Ishikawa (cell line): ENCODE data around the gene PPP1R16B.

Experiments used
- CEBPB ChIP-seq: IDR thresholded peaks from 2 replicates; pipeline ENCODE4 v1.6.1; 2012
- CREB1 ChIP-seq: IDR thresholded peaks from 2 replicates; pipeline ENCODE4 v1.6.1; 2012; ENCODE audit warnings: low read depth
- EGR1 ChIP-seq: IDR thresholded peaks from 2 replicates; pipeline ENCODE4 v1.6.1; 2012
- EP300 ChIP-seq: IDR thresholded peaks from 2 replicates; pipeline ENCODE4 v1.6.1; 2012; ENCODE audit warnings: borderline replicate concordance
- FOXM1 ChIP-seq: IDR thresholded peaks from 2 replicates; pipeline ENCODE4 v1.6.1; 2012; ENCODE audit warnings: low read depth, borderline replicate concordance
- MAX ChIP-seq: IDR thresholded peaks from 2 replicates; pipeline ENCODE4 v1.6.1; 2012
- NFIC ChIP-seq: IDR thresholded peaks from 2 replicates; pipeline ENCODE4 v1.6.1; 2012
- RAD21 ChIP-seq: IDR thresholded peaks from 2 replicates; pipeline ENCODE4 v1.6.1; 2012; ENCODE audit warnings: low read depth
- TAF1 ChIP-seq: IDR thresholded peaks from 2 replicates; pipeline ENCODE4 v1.6.1; 2012; ENCODE audit warnings: low read depth, mild to moderate bottlenecking
- TCF12 ChIP-seq: IDR thresholded peaks from 2 replicates; pipeline ENCODE4 v1.6.1; 2012; ENCODE audit warnings: low read depth
- TEAD4 ChIP-seq: IDR thresholded peaks from 2 replicates; pipeline ENCODE4 v1.6.1; 2012
- USF1 ChIP-seq: IDR thresholded peaks from 2 replicates; pipeline ENCODE4 v1.6.1; 2012
- YY1 ChIP-seq: IDR thresholded peaks from 2 replicates; pipeline ENCODE4 v1.6.1; 2012; ENCODE audit warnings: low read depth
- ZBTB7A ChIP-seq: IDR thresholded peaks from 2 replicates; pipeline ENCODE4 v1.6.1; 2012; ENCODE audit warnings: low read depth
- TF ChIP-seq, protein P1 (sequence below): IDR thresholded peaks from 2 replicates; pipeline ENCODE4 v1.6.1; 2012; ENCODE audit warnings: low read depth, mild to moderate bottlenecking

PPP1R16B gene

GRCh38 chr20:38776363-38776762, 29.1 kb upstream of the PPP1R16B start:
- TF ChIP-seq EGR1 (no peak), EP300 (no peak), YY1 (no peak), USF1 (no peak), MAX (no peak), TAF1 (no peak), FOXM1 (no peak), NFIC (no peak), CEBPB (no peak), TEAD4 (no peak), ZBTB7A (no peak), TCF12 (no peak), RAD21 (no peak), CREB1 (no peak)
- TF ChIP-seq, protein P1, sequence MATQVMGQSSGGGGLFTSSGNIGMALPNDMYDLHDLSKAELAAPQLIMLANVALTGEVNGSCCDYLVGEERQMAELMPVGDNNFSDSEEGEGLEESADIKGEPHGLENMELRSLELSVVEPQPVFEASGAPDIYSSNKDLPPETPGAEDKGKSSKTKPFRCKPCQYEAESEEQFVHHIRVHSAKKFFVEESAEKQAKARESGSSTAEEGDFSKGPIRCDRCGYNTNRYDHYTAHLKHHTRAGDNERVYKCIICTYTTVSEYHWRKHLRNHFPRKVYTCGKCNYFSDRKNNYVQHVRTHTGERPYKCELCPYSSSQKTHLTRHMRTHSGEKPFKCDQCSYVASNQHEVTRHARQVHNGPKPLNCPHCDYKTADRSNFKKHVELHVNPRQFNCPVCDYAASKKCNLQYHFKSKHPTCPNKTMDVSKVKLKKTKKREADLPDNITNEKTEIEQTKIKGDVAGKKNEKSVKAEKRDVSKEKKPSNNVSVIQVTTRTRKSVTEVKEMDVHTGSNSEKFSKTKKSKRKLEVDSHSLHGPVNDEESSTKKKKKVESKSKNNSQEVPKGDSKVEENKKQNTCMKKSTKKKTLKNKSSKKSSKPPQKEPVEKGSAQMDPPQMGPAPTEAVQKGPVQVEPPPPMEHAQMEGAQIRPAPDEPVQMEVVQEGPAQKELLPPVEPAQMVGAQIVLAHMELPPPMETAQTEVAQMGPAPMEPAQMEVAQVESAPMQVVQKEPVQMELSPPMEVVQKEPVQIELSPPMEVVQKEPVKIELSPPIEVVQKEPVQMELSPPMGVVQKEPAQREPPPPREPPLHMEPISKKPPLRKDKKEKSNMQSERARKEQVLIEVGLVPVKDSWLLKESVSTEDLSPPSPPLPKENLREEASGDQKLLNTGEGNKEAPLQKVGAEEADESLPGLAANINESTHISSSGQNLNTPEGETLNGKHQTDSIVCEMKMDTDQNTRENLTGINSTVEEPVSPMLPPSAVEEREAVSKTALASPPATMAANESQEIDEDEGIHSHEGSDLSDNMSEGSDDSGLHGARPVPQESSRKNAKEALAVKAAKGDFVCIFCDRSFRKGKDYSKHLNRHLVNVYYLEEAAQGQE: no peak

- TF ChIP-seq CREB1 (no peak), RAD21 (no peak), TEAD4 (peak; percentile 31; the same call in 1 of the 2 replicates), NFIC (no peak), YY1 (no peak), EP300 (no peak), FOXM1 (no peak)
Observed at GRCh38 chr20:38779247-38780097, 26.0 kb upstream of the PPP1R16B start.

GRCh38 chr20:38782275-38782674, 23.2 kb upstream of the PPP1R16B start:
- TF ChIP-seq USF1: no peak
- no peak for TF ChIP-seq TCF12
- no peak for TF ChIP-seq TEAD4
- no peak for TF ChIP-seq MAX
- TF ChIP-seq, protein P1: no peak
- TF ChIP-seq TAF1: no peak
- no peak for TF ChIP-seq CEBPB
- TF ChIP-seq EGR1: no peak
- no peak for TF ChIP-seq NFIC
- no peak for TF ChIP-seq RAD21
- no peak for TF ChIP-seq YY1

DNA sequence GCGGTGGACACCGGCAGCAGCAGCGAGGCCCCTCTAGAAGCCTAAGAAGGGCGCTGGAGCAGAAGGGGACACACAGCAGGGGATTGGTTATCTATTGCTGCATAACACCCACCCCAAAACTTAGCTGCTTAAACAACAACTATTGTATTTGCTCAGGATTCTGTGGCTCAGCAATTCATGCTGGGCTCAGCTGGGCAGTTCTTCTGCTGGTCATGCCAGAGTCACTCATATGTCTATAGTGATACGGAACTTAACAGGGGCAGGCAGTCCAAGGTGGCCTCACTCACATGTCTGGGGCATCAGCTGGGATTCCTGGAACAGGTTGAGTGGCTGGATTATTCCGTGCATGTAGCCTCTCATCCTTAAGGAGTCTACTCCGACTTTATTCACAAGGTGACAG, 17.6 kb upstream of the PPP1R16B start:
- TF ChIP-seq EGR1: no peak
- TF ChIP-seq, protein P1: no peak
- TF ChIP-seq CEBPB: no peak
- TF ChIP-seq EP300: no peak
- TF ChIP-seq RAD21: no peak
- no peak for TF ChIP-seq ZBTB7A
- TF ChIP-seq USF1: no peak
- no peak for TF ChIP-seq NFIC
- TF ChIP-seq FOXM1: no peak
- TF ChIP-seq YY1: no peak
- TF ChIP-seq CREB1: no peak
- no peak for TF ChIP-seq MAX
